GM18526 (cell line): ENCODE measurements around the gene FHIT.

Experiments
- POLR2A ChIP-seq: IDR thresholded peaks from 3 replicates; pipeline ENCODE4 v1.6.1; 2011; ENCODE audit not compliant: insufficient read length; ENCODE audit errors: extremely low read depth

FHIT gene

GRCh38 chr3:60909526-60909925 is 341.7 kb downstream of the FHIT start:
- TF ChIP-seq POLR2A = no peak

GRCh38 chr3:60906283-60906682 is 345.0 kb downstream of the FHIT start:
- no peak for TF ChIP-seq POLR2A

- no peak for TF ChIP-seq POLR2A
Observed at GRCh38 chr3:60898321-60898720, 352.9 kb downstream of the FHIT start.

- no peak for TF ChIP-seq POLR2A
Observed at GRCh38 chr3:60893946-60894345, 357.3 kb downstream of the FHIT start.

GRCh38 chr3:60890226-60890625 is 361.0 kb downstream of the FHIT start:
- no peak for TF ChIP-seq POLR2A

- no peak for TF ChIP-seq POLR2A
Observed at GRCh38 chr3:60887574-60887973, 363.7 kb downstream of the FHIT start.

- no peak for TF ChIP-seq POLR2A
Observed at GRCh38 chr3:60886518-60886917, 364.7 kb downstream of the FHIT start.

- TF ChIP-seq POLR2A = no peak
Observed at GRCh38 chr3:60884005-60884404, 367.2 kb downstream of the FHIT start.

GRCh38 chr3:60877188-60877587 is 374.1 kb downstream of the FHIT start:
- TF ChIP-seq POLR2A = no peak

- no peak for TF ChIP-seq POLR2A
Observed at GRCh38 chr3:60870396-60870795, 380.9 kb downstream of the FHIT start.

GRCh38 chr3:60867200-60867599 is 384.1 kb downstream of the FHIT start:
- no peak for TF ChIP-seq POLR2A

GRCh38 chr3:60856257-60857046 is 394.8 kb downstream of the FHIT start:
- TF ChIP-seq POLR2A = no peak

GRCh38 chr3:60855250-60855649 is 396.0 kb downstream of the FHIT start:
- no peak for TF ChIP-seq POLR2A

- no peak for TF ChIP-seq POLR2A
Observed at GRCh38 chr3:60854791-60855190, 396.5 kb downstream of the FHIT start.

GRCh38 chr3:60847791-60848190 is 403.5 kb downstream of the FHIT start:
- TF ChIP-seq POLR2A = no peak

- TF ChIP-seq POLR2A = no peak
Observed at GRCh38 chr3:60844256-60844655, 407.0 kb downstream of the FHIT start.

GRCh38 chr3:60841355-60841754 is 409.9 kb downstream of the FHIT start:
- no peak for TF ChIP-seq POLR2A
